Glutamatergic neuron (in vitro differentiated cells): ENCODE results near the gene VPS37B. TPM values are rescaled to one million over a fixed set of nuclear protein-coding genes. Genes with fewer than 3 reads are reported as not detected.

ENCODE experiments used
- DNase-seq: peaks from one replicate; pipeline ENCODE4 v3.0.0; 2022
- H3K27ac Mint-ChIP-seq: one replicate; pipeline ENCODE4 v1.8.0; 2020; ENCODE audit warnings: mild to moderate bottlenecking, mixed read lengths, inconsistent platforms; ENCODE audit not compliant: unreplicated experiment
- H3K27me3 Mint-ChIP-seq: one replicate; pipeline ENCODE4 v1.8.0; 2020; ENCODE audit warnings: mild to moderate bottlenecking, moderate library complexity, mixed read lengths, inconsistent platforms; ENCODE audit not compliant: unreplicated experiment
- H3K36me3 Mint-ChIP-seq: one replicate; pipeline ENCODE4 v1.8.0; 2020; ENCODE audit warnings: mild to moderate bottlenecking, mixed read lengths, inconsistent platforms; ENCODE audit not compliant: unreplicated experiment
- H3K4me1 Mint-ChIP-seq: one replicate; pipeline ENCODE4 v1.8.0; 2020; ENCODE audit warnings: mild to moderate bottlenecking, low read depth, mixed read lengths, inconsistent platforms; ENCODE audit not compliant: unreplicated experiment
- H3K4me3 Mint-ChIP-seq: one replicate; pipeline ENCODE4 v1.8.0; 2020; ENCODE audit warnings: mild to moderate bottlenecking, mixed read lengths, inconsistent platforms; ENCODE audit not compliant: unreplicated experiment
- H3K9me3 Mint-ChIP-seq: one replicate; pipeline ENCODE4 v1.8.0; 2020; ENCODE audit warnings: mild to moderate bottlenecking, moderate library complexity, mixed read lengths, inconsistent platforms; ENCODE audit not compliant: unreplicated experiment
- total RNA-seq: library from RNA; stranded (reverse); fragmentation: NEBNext Ultra II Directional; extraction: Animal tissue kit (Norgen Biotek cat#: 25700); gene quantifications from one replicate; pipeline ENCODE4 v1.2.1, GENCODE V29; 2021; ENCODE audit not compliant: unreplicated experiment
- TF ChIP-seq, protein P1 (sequence below): fragments of 200-600 bp; sonication (generic); IDR thresholded peaks from one replicate; pipeline ENCODE4 v1.5.0; 2021; ENCODE audit not compliant: partially characterized antibody, unreplicated experiment

Gene VPS37B
- total RNA-seq, 1 donor from 2014 or later = 19.7 TPM

DNA sequence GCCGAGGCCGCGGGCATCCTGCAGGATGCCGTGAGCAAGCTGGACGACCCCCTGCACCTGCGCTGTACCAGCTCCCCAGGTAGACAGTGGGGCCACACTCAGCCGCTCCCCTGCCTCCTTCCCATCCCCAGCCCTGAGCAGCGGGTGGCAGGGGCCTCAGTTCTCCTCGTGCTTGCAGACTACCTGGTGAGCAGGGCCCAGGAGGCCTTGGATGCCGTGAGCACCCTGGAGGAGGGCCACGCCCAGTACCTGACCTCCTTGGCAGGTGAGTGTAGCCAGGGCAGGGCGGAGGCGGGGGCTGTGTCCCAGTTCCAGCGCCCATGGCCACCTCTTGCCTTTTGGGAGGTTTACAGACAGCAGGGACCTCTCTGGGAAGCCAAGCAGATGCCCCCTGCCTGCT, 37.8 kb downstream of the VPS37B start:
- Mint-ChIP-seq H3K27ac (no peak overlapping the region), H3K27me3 (peaks cover 6% of the 10 kb centered on the region), H3K9me3 (peaks cover 3% of the 10 kb centered on the region), H3K36me3 (no peaks in the 10 kb centered on the region), H3K4me1 (peaks cover 2% of the 10 kb centered on the region), H3K4me3 (no peak overlapping the region)
- no peak for DNase-seq
- TF ChIP-seq, protein P1, sequence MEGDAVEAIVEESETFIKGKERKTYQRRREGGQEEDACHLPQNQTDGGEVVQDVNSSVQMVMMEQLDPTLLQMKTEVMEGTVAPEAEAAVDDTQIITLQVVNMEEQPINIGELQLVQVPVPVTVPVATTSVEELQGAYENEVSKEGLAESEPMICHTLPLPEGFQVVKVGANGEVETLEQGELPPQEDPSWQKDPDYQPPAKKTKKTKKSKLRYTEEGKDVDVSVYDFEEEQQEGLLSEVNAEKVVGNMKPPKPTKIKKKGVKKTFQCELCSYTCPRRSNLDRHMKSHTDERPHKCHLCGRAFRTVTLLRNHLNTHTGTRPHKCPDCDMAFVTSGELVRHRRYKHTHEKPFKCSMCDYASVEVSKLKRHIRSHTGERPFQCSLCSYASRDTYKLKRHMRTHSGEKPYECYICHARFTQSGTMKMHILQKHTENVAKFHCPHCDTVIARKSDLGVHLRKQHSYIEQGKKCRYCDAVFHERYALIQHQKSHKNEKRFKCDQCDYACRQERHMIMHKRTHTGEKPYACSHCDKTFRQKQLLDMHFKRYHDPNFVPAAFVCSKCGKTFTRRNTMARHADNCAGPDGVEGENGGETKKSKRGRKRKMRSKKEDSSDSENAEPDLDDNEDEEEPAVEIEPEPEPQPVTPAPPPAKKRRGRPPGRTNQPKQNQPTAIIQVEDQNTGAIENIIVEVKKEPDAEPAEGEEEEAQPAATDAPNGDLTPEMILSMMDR = no peak

DNA sequence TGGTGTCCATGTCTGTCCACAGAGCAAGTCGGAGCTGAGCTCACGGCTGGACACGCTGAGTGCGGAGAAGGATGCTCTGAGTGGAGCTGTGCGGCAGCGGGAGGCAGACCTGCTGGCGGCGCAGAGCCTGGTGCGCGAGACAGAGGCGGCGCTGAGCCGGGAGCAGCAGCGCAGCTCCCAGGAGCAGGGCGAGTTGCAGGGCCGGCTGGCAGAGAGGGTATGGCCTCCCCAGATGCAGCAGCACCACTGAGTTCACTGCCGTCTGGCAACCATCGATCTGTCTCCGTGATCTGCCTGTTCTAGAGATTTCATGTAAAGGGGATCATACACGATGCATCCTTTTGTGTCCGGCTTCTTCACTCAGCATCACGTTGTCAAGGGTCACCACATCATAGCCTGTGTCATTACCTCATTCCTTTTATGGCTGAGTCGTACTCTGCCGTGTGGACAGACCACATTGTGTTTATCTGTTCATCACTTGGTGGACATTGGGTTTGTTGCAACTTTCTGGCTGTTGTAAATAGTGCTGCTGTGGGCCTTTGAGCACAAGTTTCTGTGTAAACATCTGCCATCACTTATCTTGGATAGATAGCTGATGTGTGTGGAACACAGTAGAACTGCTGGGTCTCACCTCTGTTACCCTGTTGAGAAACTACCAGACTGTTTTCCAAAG, 38.8 kb downstream of the VPS37B start:
- Mint-ChIP-seq H3K36me3 (no peaks in the 10 kb centered on the region), H3K27ac (no peak overlapping the region), H3K4me3 (no peak overlapping the region), H3K4me1 (peaks cover 2% of the 10 kb centered on the region), H3K9me3 (peaks cover 3% of the 10 kb centered on the region), H3K27me3 (peaks cover 6% of the 10 kb centered on the region)
- DNase-seq = no peak
- TF ChIP-seq, protein P1 = no peak

DNA sequence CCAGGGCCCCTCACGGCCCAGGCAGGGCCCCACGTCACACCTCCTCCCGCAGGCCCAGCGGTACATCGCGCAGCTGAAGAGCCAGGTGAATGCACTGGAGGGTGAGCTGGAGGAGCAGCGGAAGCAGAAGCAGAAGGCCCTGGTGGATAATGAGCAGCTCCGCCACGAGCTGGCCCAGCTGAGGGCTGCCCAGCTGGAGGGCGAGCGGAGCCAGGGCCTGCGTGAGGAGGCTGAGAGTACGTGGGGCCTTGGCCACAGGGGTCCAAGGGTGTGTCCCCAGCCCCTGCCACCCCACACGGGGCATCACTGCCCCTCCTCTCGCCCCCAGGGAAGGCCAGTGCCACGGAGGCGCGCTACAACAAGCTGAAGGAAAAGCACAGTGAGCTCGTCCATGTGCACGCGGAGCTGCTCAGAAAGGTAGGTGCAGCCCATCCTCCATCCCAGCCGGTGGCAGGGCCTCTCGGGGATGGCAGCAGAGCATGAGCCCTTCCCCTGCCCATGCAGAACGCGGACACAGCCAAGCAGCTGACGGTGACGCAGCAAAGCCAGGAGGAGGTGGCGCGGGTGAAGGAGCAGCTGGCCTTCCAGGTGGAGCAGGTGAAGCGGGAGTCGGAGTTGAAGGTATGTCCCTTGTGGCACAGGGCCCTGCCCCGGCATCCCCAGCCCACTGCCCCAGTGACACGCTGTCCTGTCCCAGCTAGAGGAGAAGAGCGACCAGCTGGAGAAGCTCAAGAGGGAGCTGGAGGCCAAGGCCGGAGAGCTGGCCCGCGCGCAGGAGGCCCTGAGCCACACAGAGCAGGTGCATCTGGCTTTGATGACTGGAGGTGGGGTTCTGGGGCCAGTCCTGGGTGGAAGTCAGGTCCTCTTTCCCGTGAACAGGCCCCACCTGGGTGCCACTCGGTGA, 39.7 kb downstream of the VPS37B start:
- H3K4me3 Mint-ChIP-seq = no peak overlapping the region

DNA sequence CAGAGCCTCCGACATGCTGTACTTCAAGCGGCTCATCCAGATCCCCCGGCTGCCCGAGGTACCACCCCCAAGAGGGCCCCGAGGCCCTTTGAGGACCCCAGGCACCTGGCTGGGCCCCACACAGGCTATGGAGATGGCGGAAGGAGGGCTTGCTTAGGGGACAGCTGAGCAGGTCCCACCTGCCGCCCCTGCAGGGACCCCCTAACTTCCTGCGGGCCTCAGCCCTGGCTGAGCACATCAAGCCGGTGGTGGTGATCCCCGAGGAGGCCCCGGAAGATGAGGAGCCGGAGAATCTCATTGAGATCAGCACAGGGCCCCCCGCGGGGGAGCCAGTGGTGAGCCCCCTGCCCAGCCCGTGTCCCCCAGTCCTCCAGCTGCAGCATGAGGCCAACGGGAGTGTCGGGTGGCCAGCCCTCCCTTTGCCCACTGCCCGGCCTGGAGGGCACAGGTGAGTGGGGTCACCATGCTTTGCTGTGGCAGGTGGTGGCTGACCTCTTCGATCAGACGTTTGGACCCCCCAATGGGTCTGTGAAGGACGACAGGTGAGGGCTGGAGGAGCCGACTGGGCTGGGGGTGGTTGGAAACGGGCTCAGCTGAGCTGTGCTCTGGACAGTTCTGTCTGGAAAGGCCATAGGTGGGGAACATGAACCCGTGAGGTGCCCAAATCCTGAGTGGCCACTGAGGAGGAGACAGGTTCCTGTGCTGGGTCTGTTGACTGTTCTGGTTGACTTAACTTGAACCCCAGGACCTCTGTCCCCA, 40.7 kb downstream of the VPS37B start:
- Mint-ChIP-seq H3K4me3 (no peak overlapping the region), H3K36me3 (no peaks in the 10 kb centered on the region), H3K4me1 (peaks cover 2% of the 10 kb centered on the region), H3K27me3 (peaks cover 6% of the 10 kb centered on the region), H3K27ac (no peak overlapping the region), H3K9me3 (peaks cover 3% of the 10 kb centered on the region)
- DNase-seq = no peak
- TF ChIP-seq, protein P1 = no peak

More for the DNA sequence above, 39.7 kb downstream of the VPS37B start:
- H3K27me3 Mint-ChIP-seq = peaks cover 6% of the 10 kb centered on the region
- no peaks in the 10 kb centered on the region for H3K36me3 Mint-ChIP-seq
- H3K27ac Mint-ChIP-seq = no peak overlapping the region
- DNase-seq = no peak
- peaks cover 2% of the 10 kb centered on the region for H3K4me1 Mint-ChIP-seq
- H3K9me3 Mint-ChIP-seq = peaks cover 3% of the 10 kb centered on the region
- TF ChIP-seq, protein P1 = no peak
